GM23248 (cell line): ENCODE data around the gene HOXA5. TPM values are rescaled to one million over a fixed set of nuclear protein-coding genes. Genes with fewer than 3 reads are reported as not detected.

ENCODE experiments used
- DNase-seq: peaks from one replicate; pipeline ENCODE4 v3.0.0-alpha.2; 2015
- H2AFZ ChIP-seq: fragments of 200-600 bp; sonication (generic); 2 replicates; pipeline ENCODE4 v1.6.1; 2016; ENCODE audit warnings: antibody characterized with exemption
- H3F3A ChIP-seq: fragments of 200-600 bp; sonication (generic); 2 replicates; pipeline ENCODE4 v1.6.1; 2016; ENCODE audit warnings: mild to moderate bottlenecking, antibody characterized with exemption, mixed run types; ENCODE audit not compliant: insufficient read depth
- H3K27ac ChIP-seq: fragments of 200-600 bp; sonication (generic); 2 replicates; pipeline ENCODE4 v1.5.1; 2016; ENCODE audit warnings: mild to moderate bottlenecking
- H3K27me3 ChIP-seq: fragments of 200-600 bp; sonication (generic); replicated peaks from 2 replicates; pipeline ENCODE4 v1.6.1; 2016; ENCODE audit warnings: mild to moderate bottlenecking; ENCODE audit not compliant: insufficient read depth
- H3K36me3 ChIP-seq: fragments of 200-600 bp; sonication (generic); 2 replicates; pipeline ENCODE4 v1.6.1; 2016; ENCODE audit warnings: low read depth, mild to moderate bottlenecking
- H3K4me1 ChIP-seq: fragments of 200-600 bp; sonication (generic); 2 replicates; pipeline ENCODE4 v1.6.1; 2016; ENCODE audit warnings: mild to moderate bottlenecking; ENCODE audit not compliant: insufficient read depth
- H3K4me2 ChIP-seq: fragments of 200-600 bp; sonication (generic); one replicate; pipeline ENCODE4 v1.6.1; 2016; ENCODE audit warnings: mild to moderate bottlenecking; ENCODE audit not compliant: unreplicated experiment
- H3K4me3 ChIP-seq: fragments of 200-600 bp; sonication (generic); 2 replicates; pipeline ENCODE4 v1.5.1; 2016; ENCODE audit warnings: mild to moderate bottlenecking
- H3K79me2 ChIP-seq: fragments of 200-600 bp; sonication (generic); 2 replicates; pipeline ENCODE4 v1.6.1; 2016; ENCODE audit warnings: mild to moderate bottlenecking; ENCODE audit not compliant: insufficient read depth
- H3K9ac ChIP-seq: fragments of 200-600 bp; sonication (generic); 2 replicates; pipeline ENCODE4 v1.6.1; 2016; ENCODE audit warnings: mild to moderate bottlenecking
- H3K9me2 ChIP-seq: fragments of 200-600 bp; sonication (generic); 2 replicates; pipeline ENCODE4 v1.6.1; 2016; ENCODE audit warnings: mixed run types, mild to moderate bottlenecking, moderate library complexity; ENCODE audit not compliant: insufficient read depth
- H3K9me3 ChIP-seq: fragments of 200-600 bp; sonication (generic); one replicate; pipeline ENCODE4 v1.6.1; 2017; ENCODE audit warnings: low read depth
- H4K20me1 ChIP-seq: fragments of 200-600 bp; sonication (generic); 2 replicates; pipeline ENCODE4 v1.6.0; 2016; ENCODE audit not compliant: insufficient read depth
- EZH2 ChIP-seq: fragments of 200-600 bp; sonication (generic); IDR thresholded peaks from 2 replicates; pipeline ENCODE4 v1.6.1; 2018; ENCODE audit warnings: antibody characterized with exemption, mild to moderate bottlenecking; ENCODE audit not compliant: insufficient read depth, poor library complexity, severe bottlenecking
- EZH2phosphoT487 ChIP-seq: fragments of 200-600 bp; sonication (generic); IDR thresholded peaks from 2 replicates; pipeline ENCODE4 v1.6.1; 2018; ENCODE audit warnings: antibody characterized with exemption, moderate library complexity, mild to moderate bottlenecking, low read depth; ENCODE audit not compliant: insufficient read depth
- WGBS, 2 experiments: methylation state at CpG; one replicate each; pipeline ENCODE4 v1.1.6; 2015 to 2017; ENCODE audit warnings: low lambda C conversion rate in 2 of 2, low coverage in 1 of 2; ENCODE audit errors: missing lambda C conversion rate in 2 of 2; 5-methylcytosine and 5-hydroxymethylcytosine counted together
- in situ Hi-C: fragments of 300-500 bp; cut with MboI; formaldehyde crosslinking; loops from 2 replicates; pipeline ENCODE4 v1.15.0; 2020
- polyA plus RNA-seq: library from polyadenylated mRNA; unstranded; fragments of >200 nt; fragmentation: Nextera tagmentation; extraction: Ambion mirVana; gene quantifications from 2 replicates; pipeline ENCODE4 v1.2.1, GENCODE V29; 2016
- total RNA-seq: library from RNA; depleted of rRNA; stranded (reverse); fragments of >200 nt; shearing (Covaris generic); gene quantifications from 2 replicates; pipeline ENCODE4 v1.2.3, GENCODE V29; 2014

HOXA5 gene
- total and polyA plus RNA-seq, 2 experiments from 2014 or later = 1.9 to 4.0 TPM

GRCh38 chr7:27151931-27152815 lies 8.7 kb upstream of the HOXA5 start, which contains the start of gene HOXA3:
Gene HOXA3, minus strand, starts transcription at chr7:27152583. Its CDS starts 41,943 bp downstream, at chr7:27110640.
- peak; percentile 89 for DNase-seq
- no peaks in the 10 kb centered on the region for H3K9me3 ChIP-seq
- H2AFZ ChIP-seq = peak within 1 kb of the TSS; percentile 88
- H3K9ac ChIP-seq = peak within 1 kb of the TSS; percentile 87
- H3K27ac ChIP-seq = peak within 1 kb of the TSS; percentile 86
- H3K9me2 ChIP-seq = no peaks in the 10 kb centered on the region
- no peaks in the 10 kb centered on the region for H3K27me3 ChIP-seq
- H3K4me2 ChIP-seq = peak within 1 kb of the TSS; percentile 98
- in situ Hi-C loops = loop anchor here (10.0 kb wide), 3 partner anchors 297 to 1287 kb away; no protein-coding TSS in a partner anchor
- peaks cover 37% of the 10 kb centered on the region for H3K4me1 ChIP-seq
- 0 to 2% methylated on average over 49 to 53 of the region's 53 CpGs for WGBS, 2 experiments
- H3K79me2 ChIP-seq = peaks cover 86% of the 10 kb centered on the region
- peak within 1 kb of the TSS; percentile 89 for H3K4me3 ChIP-seq
- TF ChIP-seq EZH2 = no peak
- TF ChIP-seq EZH2phosphoT487 = no peak
- peaks cover 29% of the 10 kb centered on the region for H3F3A ChIP-seq
- no peaks in the 10 kb centered on the region for H3K36me3 ChIP-seq
- no peaks in the 10 kb centered on the region for H4K20me1 ChIP-seq

GRCh38 chr7:27151341-27151930 lies 8.0 kb upstream of the HOXA5 start:
- no peaks in the 10 kb centered on the region for H3K36me3 ChIP-seq
- H3K4me2 ChIP-seq = peak overlapping the region; percentile 98
- 1% methylated on average over 27 of the region's 27 CpGs for WGBS, 2 experiments
- DNase-seq = peak; percentile 58
- in situ Hi-C loops = loop anchor here (10.0 kb wide), 3 partner anchors 297 to 1287 kb away; no protein-coding TSS in a partner anchor
- TF ChIP-seq EZH2 = no peak
- TF ChIP-seq EZH2phosphoT487 = no peak
- H3K9me3 ChIP-seq = no peaks in the 10 kb centered on the region
- H3F3A ChIP-seq = peaks cover 29% of the 10 kb centered on the region
- peak overlapping the region; percentile 87 for H3K9ac ChIP-seq
- no peaks in the 10 kb centered on the region for H3K9me2 ChIP-seq
- no peaks in the 10 kb centered on the region for H4K20me1 ChIP-seq
- peak overlapping the region; percentile 86 for H3K27ac ChIP-seq
- H3K27me3 ChIP-seq = no peaks in the 10 kb centered on the region
- H2AFZ ChIP-seq = peak overlapping the region; percentile 88
- H3K79me2 ChIP-seq = peaks cover 93% of the 10 kb centered on the region
- H3K4me1 ChIP-seq = peaks cover 37% of the 10 kb centered on the region
- H3K4me3 ChIP-seq = peak overlapping the region; percentile 89

- in situ Hi-C loops = loop anchor here (10.0 kb wide), 3 partner anchors 296 to 1286 kb away; no protein-coding TSS in a partner anchor
- Histone ChIP-seq H3K36me3 (no peaks in the 10 kb centered on the region), H3K4me1 (peaks cover 37% of the 10 kb centered on the region), H3K4me3 (peak overlapping the region; percentile 89), H3K27ac (peak overlapping the region; percentile 86), H3K9me3 (no peaks in the 10 kb centered on the region), H3K27me3 (no peaks in the 10 kb centered on the region), H4K20me1 (no peaks in the 10 kb centered on the region), H3K4me2 (peak overlapping the region; percentile 98), H3K79me2 (peaks cover 98% of the 10 kb centered on the region), H3F3A (peaks cover 29% of the 10 kb centered on the region), H3K9ac (peak overlapping the region; percentile 87), H3K9me2 (no peaks in the 10 kb centered on the region), H2AFZ (peak overlapping the region; percentile 88)
- no peak for TF ChIP-seq EZH2
- TF ChIP-seq EZH2phosphoT487 = no peak
- DNase-seq = peak; percentile 95
- WGBS, 2 experiments = 1% methylated on average over 49 to 57 of the region's 58 CpGs
Measured at GRCh38 chr7:27150568-27151340, 7.3 kb upstream of the HOXA5 start.
